ENCODE results near the gene DNLZ.
A peak's percentile ranks its signal among the peaks of the same experiment; 100 is the strongest.

The DNLZ gene

DNA sequence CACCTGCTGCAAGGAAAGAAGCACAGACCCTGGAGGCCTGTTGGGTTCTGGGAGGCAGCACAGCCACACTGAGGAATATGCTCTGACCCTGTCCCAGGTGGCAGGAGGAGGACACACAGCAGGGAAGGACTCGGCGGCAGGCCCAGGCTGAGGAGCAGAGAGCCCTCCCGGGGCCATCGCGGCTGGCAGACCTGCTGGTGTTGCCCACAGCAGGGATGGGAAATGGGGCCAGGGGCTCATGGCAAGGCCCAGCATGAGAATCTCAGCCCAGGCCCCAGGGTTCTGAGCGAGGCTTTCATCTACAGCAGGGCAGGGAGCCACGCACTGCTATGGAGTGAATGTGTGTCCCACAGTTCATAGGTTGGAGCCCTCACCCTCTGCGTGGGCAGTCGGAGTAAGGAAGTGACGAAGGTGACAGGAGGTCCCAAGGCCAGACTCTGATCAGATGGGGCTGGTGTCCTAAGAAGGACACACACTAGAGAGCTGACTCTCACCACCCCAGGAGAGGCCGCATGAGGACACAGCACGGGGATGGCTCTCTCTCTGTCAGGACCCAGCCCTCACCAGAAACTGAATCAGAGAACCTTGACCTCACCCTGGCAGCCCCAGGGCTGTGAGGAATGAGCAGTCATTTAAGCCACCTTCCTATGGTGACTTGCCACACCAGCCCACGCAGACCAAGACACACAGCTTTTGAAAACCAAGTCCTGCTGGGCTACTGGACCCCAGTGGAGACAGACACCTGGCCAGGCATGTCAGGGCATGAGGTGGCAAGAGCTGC is 46.5 kb downstream of the DNLZ start:
- no peak for DNase-seq (ENCODE audit: low spot score)

- DNase-seq (ENCODE audit: low spot score) = no peak
Measured at GRCh38 chr9:136316271-136316751, 47.2 kb downstream of the DNLZ start.

GRCh38 chr9:136314944-136315343 is 48.6 kb downstream of the DNLZ start:
- DNase-seq (ENCODE audit: low spot score) = no peak

DNA sequence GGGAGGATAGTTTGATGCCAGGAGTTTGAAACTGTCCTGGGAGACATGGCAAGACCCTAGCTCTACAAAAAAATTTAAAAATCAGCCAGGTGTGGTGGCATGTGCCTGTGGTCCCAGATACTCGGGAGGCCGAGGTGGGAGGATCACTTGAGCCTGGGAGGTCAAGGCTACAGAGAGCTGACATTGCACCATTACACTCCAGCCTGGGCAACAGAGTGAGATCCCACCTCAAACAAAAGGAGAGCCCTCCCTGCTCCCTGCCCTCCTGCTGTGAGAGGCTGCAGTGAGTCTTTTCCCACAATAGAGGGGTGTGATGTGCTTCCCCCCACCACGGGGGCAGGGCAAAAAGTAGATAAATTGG is 49.5 kb downstream of the DNLZ start:
- DNase-seq (ENCODE audit: low spot score) = no peak

GRCh38 chr9:136313111-136314055 is 50.2 kb downstream of the DNLZ start:
- no peak for DNase-seq (ENCODE audit: low spot score)

DNA sequence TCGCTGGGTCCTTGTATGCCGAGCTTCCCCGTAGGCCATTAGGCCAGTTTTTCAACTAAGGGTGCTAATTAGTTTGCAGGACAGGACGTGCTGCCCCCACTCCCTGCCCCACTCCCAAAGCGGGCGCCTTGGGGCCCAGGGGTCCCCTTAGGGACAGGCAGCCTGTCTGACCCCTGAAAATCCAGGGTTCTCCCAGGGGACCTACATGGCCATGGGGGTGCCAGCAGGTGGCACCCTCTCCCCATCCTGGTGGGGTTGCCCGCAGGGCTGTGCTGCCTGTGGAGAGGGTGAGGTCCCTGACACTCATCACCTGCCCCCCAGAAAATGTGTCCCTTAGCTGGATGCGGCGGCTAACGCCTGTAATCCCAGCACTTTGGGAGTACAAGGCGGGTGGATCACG is 51.1 kb downstream of the DNLZ start:
- DNase-seq (ENCODE audit: low spot score) = peak; percentile 91

- no peak for DNase-seq (ENCODE audit: low spot score)
Measured at GRCh38 chr9:136312009-136312375, 51.6 kb downstream of the DNLZ start.

DNA sequence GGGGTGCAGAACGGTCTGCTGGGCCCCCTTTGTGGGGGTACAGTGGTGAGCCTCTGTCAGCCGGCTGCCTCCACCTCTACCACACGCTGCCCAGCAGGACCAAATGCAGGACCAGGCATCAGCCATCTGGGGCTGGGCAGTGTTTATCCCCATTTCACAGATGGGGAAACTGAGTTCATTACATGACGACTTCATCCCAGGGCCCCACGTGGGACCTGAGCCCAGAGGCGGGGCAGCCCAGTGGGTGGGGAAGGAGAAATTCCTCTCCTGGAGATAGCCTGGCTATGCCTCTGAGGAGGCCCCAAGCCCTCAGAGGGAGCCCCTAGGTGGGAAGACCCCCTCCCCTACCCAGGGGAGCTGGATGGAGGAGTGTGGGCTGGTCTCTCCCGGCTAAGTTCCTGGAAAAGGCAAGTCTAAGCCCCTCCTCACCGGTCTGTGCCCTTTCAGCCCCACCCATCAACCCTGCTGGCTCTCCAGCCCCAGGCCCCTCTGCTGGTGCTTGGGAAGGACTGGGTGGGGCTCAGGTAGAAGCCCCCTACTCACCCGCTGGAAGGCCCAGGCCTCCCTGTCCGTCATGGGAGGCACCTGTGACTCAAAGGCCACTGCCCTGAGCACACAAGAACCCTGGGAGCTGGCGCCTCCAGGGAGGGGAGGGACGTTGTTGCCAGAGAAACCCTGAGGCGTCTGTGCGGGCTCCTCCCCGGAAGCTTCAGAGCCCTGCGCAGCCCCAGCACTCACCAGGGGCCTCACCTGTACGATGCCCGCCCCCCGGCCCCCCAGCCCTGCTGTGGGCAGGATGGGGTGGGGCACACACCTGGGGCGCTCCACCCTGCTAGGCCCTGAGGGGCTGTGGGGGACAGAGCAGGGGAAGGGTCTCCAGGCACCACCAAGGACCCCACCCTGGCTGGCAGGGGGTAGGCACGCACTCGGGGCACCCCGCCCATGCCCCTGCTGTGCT is 52.2 kb downstream of the DNLZ start:
- no peak for DNase-seq (ENCODE audit: low spot score)

- DNase-seq (ENCODE audit: low spot score) = no peak
Measured at GRCh38 chr9:136310273-136311030, 53.1 kb downstream of the DNLZ start.

GRCh38 chr9:136309806-136310220 is 53.7 kb downstream of the DNLZ start:
- no peak for DNase-seq (ENCODE audit: low spot score)

Measured in GM03348 (cell line).